Fibroblast of lung (primary cell): ENCODE data around the gene SPEM3. TPM values are rescaled to one million over a fixed set of nuclear protein-coding genes. Genes with fewer than 3 reads are reported as not detected.
"Not testable (repeated sequence)": the region's sequence is repeated elsewhere in the genome, so short reads cannot be mapped to it uniquely, and the experiment has no call there.

Experiments used
- DNase-seq, 2 donors: peaks; one replicate each; pipeline versions ENCODE4 v3.0.0 to v3.0.0-alpha.2; 2010; ENCODE audit warnings: low read depth in 2 of 2
- H2AFZ ChIP-seq: 2 replicates; pipeline ENCODE4 v1.5.1; 2012; ENCODE audit warnings: low read length, control low read depth, inconsistent platforms
- H3K27ac ChIP-seq: 2 replicates; pipeline ENCODE4 v1.5.1; 2011; ENCODE audit warnings: low read length, control low read depth; ENCODE audit not compliant: insufficient read depth
- H3K27me3 ChIP-seq: 2 replicates; pipeline ENCODE4 v1.5.1; 2011; ENCODE audit warnings: mild to moderate bottlenecking, low read length; ENCODE audit not compliant: control insufficient read depth, insufficient read depth
- H3K36me3 ChIP-seq: 2 replicates; pipeline ENCODE4 v1.5.1; 2011; ENCODE audit warnings: low read length; ENCODE audit not compliant: control insufficient read depth, insufficient read depth
- H3K4me1 ChIP-seq: 2 replicates; pipeline ENCODE4 v1.5.1; 2011; ENCODE audit warnings: low read length; ENCODE audit not compliant: control insufficient read depth, insufficient read depth; ENCODE audit errors: extremely low read depth
- H3K4me2 ChIP-seq: 2 replicates; pipeline ENCODE4 v1.5.1; 2011; ENCODE audit warnings: low read length, control low read depth; ENCODE audit not compliant: insufficient read depth; ENCODE audit errors: extremely low read depth
- H3K4me3 ChIP-seq, 4 experiments: fragments of 200-600 bp in 1 of 4; sonication (generic) in 1 of 4; replicated peaks in 1 of 4; 2 replicates each; pipeline ENCODE4 v1.5.1; 2011 to 2016; ENCODE audit warnings: low read length in 4 of 4, low read depth in 3 of 4, mild to moderate bottlenecking in 3 of 4, control low read depth in 2 of 4, inconsistent platforms in 1 of 4, mixed read lengths in 1 of 4; ENCODE audit not compliant: insufficient read depth in 1 of 4; ENCODE audit errors: control extremely low read depth in 1 of 4
- H3K79me2 ChIP-seq: 2 replicates; pipeline ENCODE4 v1.5.1; 2012; ENCODE audit warnings: mild to moderate bottlenecking, low read length, inconsistent platforms; ENCODE audit not compliant: control insufficient read depth, insufficient read depth
- H3K9ac ChIP-seq: 2 replicates; pipeline ENCODE4 v1.5.1; 2011; ENCODE audit warnings: mild to moderate bottlenecking, low read length, control low read depth; ENCODE audit not compliant: insufficient read depth
- H3K9me3 ChIP-seq: 2 replicates; pipeline ENCODE4 v1.5.1; 2012; ENCODE audit warnings: low read depth, low read length; ENCODE audit not compliant: control insufficient read depth, insufficient read depth
- H4K20me1 ChIP-seq: 2 replicates; pipeline ENCODE4 v1.5.1; 2011; ENCODE audit warnings: low read length; ENCODE audit not compliant: control insufficient read depth, insufficient read depth; ENCODE audit errors: extremely low read depth
- EZH2 ChIP-seq: IDR thresholded peaks from 2 replicates; pipeline ENCODE4 v1.5.1; 2012; ENCODE audit warnings: low read length, control low read depth, mild to moderate bottlenecking; ENCODE audit errors: missing control alignments
- polyA plus RNA-seq, 2 donors: library from polyadenylated mRNA; depleted of rRNA in 1 of 2; stranded (reverse) in 1 of 2; unstranded in 1 of 2; fragments of >200 nt; gene quantifications; 2 replicates each; pipeline ENCODE4 v1.2.1, GENCODE V29; 2011 to 2012; ENCODE audit warnings: missing spikeins in 1 of 2
- total RNA-seq: library from RNA; depleted of rRNA; stranded (reverse); fragments of >200 nt; gene quantifications from 2 replicates; pipeline ENCODE4 v1.2.1, GENCODE V29; 2014
- TF ChIP-seq, protein P1 (sequence below), 2 donors: IDR thresholded peaks in 1 of 2; conservative IDR thresholded peaks in 1 of 2; 1 replicate in 1 of 2; 2 replicates in 1 of 2; pipeline ENCODE4 v1.5.1; 2011 to 2012; ENCODE audit warnings: low read length in 2 of 2, control low read depth in 1 of 2, inconsistent platforms in 1 of 2, low read depth in 1 of 2, mild to moderate bottlenecking in 1 of 2

The SPEM3 gene
- total and polyA plus RNA-seq, 2 donors (not counting 1 experiment from before 2014, with no cell fraction given), result not detected

DNA sequence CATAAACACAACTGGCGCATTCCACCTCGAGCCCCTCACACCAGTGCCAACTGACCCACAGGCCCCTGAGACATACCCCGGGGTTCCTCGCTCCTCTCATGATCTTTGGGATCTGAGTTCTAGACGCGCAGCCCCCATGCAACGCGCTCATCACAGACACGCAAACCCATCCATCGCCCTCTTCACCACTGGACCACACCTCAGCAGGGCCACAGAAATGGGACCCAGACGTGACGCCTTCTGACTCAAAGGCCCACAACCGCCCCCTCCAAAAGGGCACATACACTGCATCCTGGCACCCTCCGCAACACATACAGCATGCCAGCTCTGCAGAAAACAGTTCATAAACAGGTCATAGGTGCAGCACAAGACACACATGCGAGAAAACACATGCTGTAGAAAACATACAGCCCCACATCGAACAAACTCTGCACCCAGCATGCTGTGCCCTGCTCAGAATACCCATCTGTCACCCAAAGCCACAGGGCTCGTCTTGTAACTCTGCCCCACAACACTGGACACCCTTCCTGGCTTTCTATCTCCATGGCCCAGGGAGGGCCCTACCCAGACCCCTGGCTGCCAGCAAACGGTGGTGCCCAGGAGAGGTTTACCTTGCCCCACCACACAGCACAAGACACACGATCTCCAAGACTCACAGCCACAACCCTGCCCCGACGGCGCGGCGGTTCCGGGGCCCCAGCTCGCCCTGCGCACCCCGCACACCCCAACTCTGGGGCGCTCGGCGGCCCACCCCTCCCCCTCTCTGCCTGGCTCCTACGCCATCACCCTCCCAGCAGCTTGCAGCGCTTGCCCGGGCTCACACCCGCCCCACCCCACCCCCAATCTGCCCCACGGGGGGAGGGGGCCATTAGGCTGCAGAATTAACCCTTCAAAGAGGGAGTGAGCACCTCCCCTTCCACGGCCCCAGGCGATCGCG is 49.9 kb downstream of the SPEM3 start:
- H3K9me3 ChIP-seq, result no peaks in the 10 kb centered on the region
- H3K4me1 ChIP-seq, result peaks cover 27% of the 10 kb centered on the region
- peak overlapping the region; percentile 90 for H3K4me2 ChIP-seq
- peaks cover 69% of the 10 kb centered on the region for H3K79me2 ChIP-seq
- TF ChIP-seq, protein P1, sequence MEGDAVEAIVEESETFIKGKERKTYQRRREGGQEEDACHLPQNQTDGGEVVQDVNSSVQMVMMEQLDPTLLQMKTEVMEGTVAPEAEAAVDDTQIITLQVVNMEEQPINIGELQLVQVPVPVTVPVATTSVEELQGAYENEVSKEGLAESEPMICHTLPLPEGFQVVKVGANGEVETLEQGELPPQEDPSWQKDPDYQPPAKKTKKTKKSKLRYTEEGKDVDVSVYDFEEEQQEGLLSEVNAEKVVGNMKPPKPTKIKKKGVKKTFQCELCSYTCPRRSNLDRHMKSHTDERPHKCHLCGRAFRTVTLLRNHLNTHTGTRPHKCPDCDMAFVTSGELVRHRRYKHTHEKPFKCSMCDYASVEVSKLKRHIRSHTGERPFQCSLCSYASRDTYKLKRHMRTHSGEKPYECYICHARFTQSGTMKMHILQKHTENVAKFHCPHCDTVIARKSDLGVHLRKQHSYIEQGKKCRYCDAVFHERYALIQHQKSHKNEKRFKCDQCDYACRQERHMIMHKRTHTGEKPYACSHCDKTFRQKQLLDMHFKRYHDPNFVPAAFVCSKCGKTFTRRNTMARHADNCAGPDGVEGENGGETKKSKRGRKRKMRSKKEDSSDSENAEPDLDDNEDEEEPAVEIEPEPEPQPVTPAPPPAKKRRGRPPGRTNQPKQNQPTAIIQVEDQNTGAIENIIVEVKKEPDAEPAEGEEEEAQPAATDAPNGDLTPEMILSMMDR (conservative IDR thresholded peaks at IDR 0.05 in 1 of 2, IDR thresholded peaks at IDR 0.05 in 1 of 2; ENCODE audit: low read depth in 1 of 2, low read length in 2 of 2), result no peak
- no peak for TF ChIP-seq EZH2
- no peaks in the 10 kb centered on the region for H3K27me3 ChIP-seq
- H3K27ac ChIP-seq, result peak overlapping the region; percentile 91
- peak; percentile 27 to 49 for DNase-seq
- H3K36me3 ChIP-seq, result peaks cover 2% of the 10 kb centered on the region
- peaks cover 2% of the 10 kb centered on the region for H4K20me1 ChIP-seq
- no peak overlapping the region for H2AFZ ChIP-seq
- peak overlapping the region; percentile 63 to 91 (median 82) for H3K4me3 ChIP-seq
- H3K9ac ChIP-seq, result peak overlapping the region; percentile 96

DNA sequence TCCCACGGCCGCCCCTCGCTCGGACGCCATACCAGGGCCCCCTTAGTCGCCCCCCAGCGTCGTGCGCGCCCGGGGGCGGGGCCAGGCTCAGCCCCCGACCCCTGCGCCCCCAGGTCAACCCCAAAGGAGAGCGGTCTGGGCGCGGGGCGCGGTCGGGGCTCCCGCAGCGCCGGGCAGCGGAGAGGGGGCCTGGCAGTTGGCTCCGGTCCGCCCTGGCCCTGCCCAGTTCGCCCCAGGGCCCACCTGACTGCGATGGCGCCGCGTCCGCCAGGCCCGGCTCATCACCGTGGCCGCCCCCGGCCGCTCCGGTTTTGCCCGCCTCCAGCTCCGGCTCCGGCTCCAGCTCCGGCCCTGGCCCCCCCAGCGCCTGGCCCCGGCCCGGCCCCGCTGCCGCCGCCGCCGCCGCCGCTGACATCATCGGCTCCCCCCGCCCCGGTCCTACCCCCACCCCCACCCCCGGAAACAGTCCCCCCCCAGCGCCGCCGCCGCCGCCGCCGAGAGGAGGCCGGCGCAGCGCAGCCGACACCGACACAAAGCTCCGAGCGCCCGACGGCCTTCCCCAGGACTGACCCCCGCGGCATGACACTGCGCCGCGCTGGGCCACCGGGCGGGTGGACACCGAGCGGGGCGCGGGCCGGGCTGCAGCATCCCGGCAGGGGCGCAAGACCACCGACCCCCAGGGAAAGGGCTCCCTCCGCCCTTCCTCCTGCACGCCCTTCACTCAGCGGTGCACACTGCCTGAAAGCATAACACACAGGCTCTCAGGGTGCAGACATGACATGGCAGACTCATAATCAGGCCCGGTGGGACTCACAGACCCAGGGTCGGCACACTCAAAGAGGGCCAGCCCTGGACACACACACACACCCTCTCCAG is 50.8 kb downstream of the SPEM3 start, which contains the start of gene ZBTB4:
Gene ZBTB4 (minus strand): TSS at position 419 of the 876 bp plus-strand sequence. CDS start 12,830 bp downstream, outside the sequence.
- TF ChIP-seq, protein P1 (conservative IDR thresholded peaks at IDR 0.05 in 1 of 2, IDR thresholded peaks at IDR 0.05 in 1 of 2; ENCODE audit: low read depth in 1 of 2, low read length in 2 of 2), result no peak
- no peak for TF ChIP-seq EZH2
- H3K27ac ChIP-seq, result peak within 1 kb of the TSS; percentile 91
- H3K4me3 ChIP-seq, result peak within 1 kb of the TSS; percentile 70 to 91 (median 82)
- peaks cover 60% of the 10 kb centered on the region for H3K79me2 ChIP-seq
- no peaks in the 10 kb centered on the region for H3K9me3 ChIP-seq
- H3K4me1 ChIP-seq, result peaks cover 27% of the 10 kb centered on the region
- no peaks in the 10 kb centered on the region for H3K27me3 ChIP-seq
- peak within 1 kb of the TSS; percentile 32 for H2AFZ ChIP-seq
- H3K36me3 ChIP-seq, result peaks cover under 1% of the 10 kb centered on the region
- H3K9ac ChIP-seq, result peak within 1 kb of the TSS; percentile 96
- H3K4me2 ChIP-seq, result peak within 1 kb of the TSS; percentile 93
- H4K20me1 ChIP-seq, result peaks cover 2% of the 10 kb centered on the region
- DNase-seq, result peak; percentile 28 to 60

DNA sequence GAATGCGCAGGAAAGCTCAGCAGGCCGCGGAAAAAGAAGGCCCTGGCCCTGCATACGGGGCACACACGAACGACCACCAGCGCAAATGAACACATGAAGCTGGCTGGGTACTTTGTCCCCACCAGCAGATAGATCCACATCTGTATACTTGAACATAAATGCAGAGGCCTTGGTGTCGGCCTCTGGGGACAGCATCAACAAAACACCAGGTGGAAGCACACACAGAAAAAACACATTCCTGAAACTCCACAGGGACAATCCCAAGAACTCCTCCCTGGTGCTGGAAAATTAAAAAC is 51.4 kb downstream of the SPEM3 start:
- TF ChIP-seq, protein P1 (conservative IDR thresholded peaks at IDR 0.05 in 1 of 2, IDR thresholded peaks at IDR 0.05 in 1 of 2; ENCODE audit: low read depth in 1 of 2, low read length in 2 of 2), result no peak
- no peak for TF ChIP-seq EZH2
- H3K27me3 ChIP-seq, result no peaks in the 10 kb centered on the region
- H3K4me1 ChIP-seq, result peaks cover 27% of the 10 kb centered on the region
- no peaks in the 10 kb centered on the region for H3K9me3 ChIP-seq
- H3K79me2 ChIP-seq, result peaks cover 57% of the 10 kb centered on the region
- H3K36me3 ChIP-seq, result no peaks in the 10 kb centered on the region
- peak overlapping the region; percentile 63 to 71 (median 70) for H3K4me3 ChIP-seq
- H2AFZ ChIP-seq, result no peak overlapping the region
- peak overlapping the region; percentile 91 for H3K27ac ChIP-seq
- peaks cover 2% of the 10 kb centered on the region for H4K20me1 ChIP-seq
- H3K4me2 ChIP-seq, result peak overlapping the region; percentile 93
- no peak for DNase-seq
- H3K9ac ChIP-seq, result peak overlapping the region; percentile 86

DNA sequence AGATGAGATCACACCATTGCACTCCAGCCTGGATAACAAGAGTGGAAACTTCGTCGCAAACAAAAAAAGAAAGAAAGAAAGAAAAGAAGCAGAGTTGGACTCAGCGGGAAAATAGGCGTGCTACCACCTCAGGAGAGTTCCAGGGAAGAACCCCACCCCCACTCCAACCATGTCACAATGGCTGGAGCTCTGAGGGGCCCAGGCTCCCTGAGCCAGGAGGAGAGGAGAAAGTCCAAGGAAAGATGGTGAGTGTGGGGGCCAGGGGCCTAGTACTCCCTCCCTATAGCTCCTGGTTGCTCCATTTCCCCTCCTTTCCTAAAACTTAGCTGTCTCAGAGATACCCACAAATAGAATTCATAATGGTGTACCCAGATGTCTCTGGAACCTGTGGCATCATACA is 52.6 kb downstream of the SPEM3 start, which contains the start of gene SLC35G6:
Gene SLC35G6 (plus strand): TSS at position 172 of the 400 bp plus-strand sequence. CDS start 71 bp downstream, at position 243.
- not testable (repeated sequence) for H3K9ac ChIP-seq
- H3K4me3 ChIP-seq, result peak within 1 kb of the TSS in 1 of 4 experiments; percentile 70

More for the DNA sequence above, 52.6 kb downstream of the SPEM3 start, which contains the start of gene SLC35G6:
- DNase-seq, H3K9me3 ChIP-seq, H2AFZ ChIP-seq, H3K27me3 ChIP-seq, H4K20me1 ChIP-seq, H3K36me3 ChIP-seq: not testable (repeated sequence)
- H3K4me2 ChIP-seq, result peak within 1 kb of the TSS; percentile 93
- peaks cover 56% of the 10 kb centered on the region for H3K79me2 ChIP-seq
- peak within 1 kb of the TSS; percentile 91 for H3K27ac ChIP-seq
- peaks cover 25% of the 10 kb centered on the region for H3K4me1 ChIP-seq
